ENCODE results near the gene PACS1.
"Not testable (repeated sequence)": the region's sequence is repeated elsewhere in the genome, so short reads cannot be mapped to it uniquely, and the experiment has no call there.

PACS1 gene

DNA sequence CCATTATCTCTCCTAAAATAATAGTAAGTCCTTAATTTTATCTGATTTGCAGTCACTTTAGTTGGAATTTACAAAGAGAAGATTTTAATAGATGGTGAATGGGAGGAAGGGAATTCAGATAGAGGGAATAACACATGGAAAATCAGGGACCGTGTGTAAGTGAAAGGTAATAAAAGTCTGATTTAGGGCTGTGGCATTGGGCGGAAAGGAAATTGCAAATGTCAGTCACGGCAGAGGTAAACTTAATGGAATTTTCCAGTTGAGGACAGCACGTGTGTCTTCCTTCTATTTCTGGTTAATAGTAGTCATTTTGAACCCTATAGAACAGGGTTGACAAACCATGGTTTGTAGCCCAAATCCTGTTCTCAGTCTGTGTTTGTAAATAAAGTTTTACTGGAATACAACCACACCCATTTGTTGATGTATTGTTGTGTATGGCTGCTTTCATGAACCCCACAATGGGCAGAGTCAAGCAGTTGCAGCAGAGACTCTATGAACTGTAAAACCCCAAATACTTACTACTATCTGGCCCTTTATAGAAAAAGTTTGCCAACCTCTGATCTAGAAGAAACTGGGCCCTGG is 34.1 kb downstream of the PACS1 start:
- no peak for TF ChIP-seq POU2F2 (IDR thresholded peaks at IDR 0.05; ENCODE audit: low read depth, low read length)
- TF ChIP-seq TAF1 (IDR thresholded peaks at IDR 0.05; ENCODE audit: low read depth, low read length), result no peak
- no peak for TF ChIP-seq POLR2A (IDR thresholded peaks at IDR 0.05; ENCODE audit: low read depth, low read length)
- no peak for TF ChIP-seq SPI1 (IDR thresholded peaks at IDR 0.05; ENCODE audit: low read depth, low read length)
- TF ChIP-seq PAX5 (IDR thresholded peaks at IDR 0.05; ENCODE audit: insufficient read depth, low read length, severe bottlenecking), result no peak
- TF ChIP-seq POLR2AphosphoS5 (IDR thresholded peaks at IDR 0.05; ENCODE audit: low read depth, low read length), result no peak

DNA sequence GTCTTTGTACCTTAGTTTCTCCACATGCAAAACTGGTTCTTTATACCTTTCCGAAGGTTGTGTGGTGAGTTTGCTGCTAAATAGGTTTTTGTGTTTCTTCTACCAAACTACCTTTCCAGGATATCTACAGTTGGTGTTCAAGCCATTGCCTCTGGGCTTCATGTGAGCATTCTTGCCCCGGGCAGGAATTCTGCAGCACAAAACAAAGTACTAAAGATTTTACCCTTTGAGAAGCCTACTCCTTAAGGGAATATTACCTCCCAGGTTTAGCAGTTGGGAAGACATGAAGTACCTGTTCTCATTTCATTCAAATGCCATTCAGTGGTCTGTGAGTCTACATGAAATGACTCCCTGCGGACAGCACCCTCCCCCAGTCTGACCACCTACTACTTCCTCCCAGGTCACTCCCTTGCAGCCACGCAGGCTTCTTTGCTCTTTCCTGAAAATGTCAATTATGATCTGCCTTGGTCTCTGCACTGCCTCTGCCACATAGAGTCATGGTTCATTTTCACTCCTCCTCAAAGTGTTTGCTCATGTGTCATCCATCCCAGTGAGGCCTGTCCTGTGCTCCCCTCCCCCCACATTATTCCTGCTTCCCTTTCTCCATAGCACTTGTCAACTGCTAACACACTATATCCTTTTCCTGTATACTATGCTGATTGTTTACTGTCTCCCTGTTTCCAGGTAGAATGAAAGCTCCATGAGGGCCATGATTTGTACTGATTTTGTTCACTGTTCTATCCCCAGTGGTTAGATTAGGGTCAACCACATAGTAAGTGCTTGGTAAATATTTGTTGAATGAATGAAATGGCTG is 36.9 kb downstream of the PACS1 start:
- DNase-seq (ENCODE audit: insufficient read length, low spot score) (no peak), FAIRE-seq (peak; percentile 74)
- TF ChIP-seq PAX5 (IDR thresholded peaks at IDR 0.05; ENCODE audit: insufficient read depth, low read length, severe bottlenecking) (no peak), POLR2A (IDR thresholded peaks at IDR 0.05; ENCODE audit: low read depth, low read length) (no peak), POU2F2 (IDR thresholded peaks at IDR 0.05; ENCODE audit: low read depth, low read length) (peak; percentile 66; the same call in 1 of the 2 replicates), SPI1 (IDR thresholded peaks at IDR 0.05; ENCODE audit: low read depth, low read length) (peak; percentile 52; the same call in 1 of the 2 replicates), TAF1 (IDR thresholded peaks at IDR 0.05; ENCODE audit: low read depth, low read length) (no peak), POLR2AphosphoS5 (IDR thresholded peaks at IDR 0.05; ENCODE audit: low read depth, low read length) (no peak)

More for the DNA sequence above, 34.1 kb downstream of the PACS1 start:
- DNase-seq (ENCODE audit: insufficient read length, low spot score), result no peak
- peak; percentile 52 for FAIRE-seq

GRCh38 chr11:66107600-66108510 is 37.8 kb downstream of the PACS1 start:
- DNase-seq (ENCODE audit: insufficient read length, low spot score) (no peak), FAIRE-seq (no peak)
- no peak for TF ChIP-seq POLR2AphosphoS5 (IDR thresholded peaks at IDR 0.05; ENCODE audit: low read depth, low read length)

DNA sequence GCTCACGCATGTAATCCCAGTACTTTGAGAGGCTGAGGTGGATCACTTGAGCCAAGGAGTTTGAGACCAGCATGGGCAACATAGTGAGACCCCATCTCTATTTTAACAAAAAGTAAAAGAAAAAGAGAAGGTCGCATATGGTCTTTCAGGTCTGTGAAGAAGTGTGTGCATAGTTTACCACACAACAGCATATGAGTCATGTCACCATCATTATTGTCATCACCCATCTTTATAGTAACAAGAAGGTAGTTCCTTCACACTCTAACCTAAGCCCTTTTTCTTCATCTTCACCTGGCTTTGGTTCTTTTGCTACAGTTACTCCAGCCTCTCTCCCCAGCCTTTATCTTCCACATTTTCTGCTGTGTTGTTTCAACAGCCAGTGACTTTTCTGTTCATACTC is 39.2 kb downstream of the PACS1 start:
- FAIRE-seq, result no peak
- TF ChIP-seq PAX5 (IDR thresholded peaks at IDR 0.05; ENCODE audit: insufficient read depth, low read length, severe bottlenecking) (no peak), SPI1 (IDR thresholded peaks at IDR 0.05; ENCODE audit: low read depth, low read length) (no peak), POLR2A (IDR thresholded peaks at IDR 0.05; ENCODE audit: low read depth, low read length) (no peak), TAF1 (IDR thresholded peaks at IDR 0.05; ENCODE audit: low read depth, low read length) (no peak), POLR2AphosphoS5 (IDR thresholded peaks at IDR 0.05; ENCODE audit: low read depth, low read length) (no peak), POU2F2 (IDR thresholded peaks at IDR 0.05; ENCODE audit: low read depth, low read length) (no peak)

GRCh38 chr11:66111158-66111557 is 41.1 kb downstream of the PACS1 start:
- no peak for DNase-seq (ENCODE audit: insufficient read length, low spot score)
- FAIRE-seq, result peak; percentile 5
- peak; percentile 59; the same call in 1 of the 2 replicates for TF ChIP-seq SPI1 (IDR thresholded peaks at IDR 0.05; ENCODE audit: low read depth, low read length)
- TF ChIP-seq PAX5 (IDR thresholded peaks at IDR 0.05; ENCODE audit: insufficient read depth, low read length, severe bottlenecking), result no peak

More for the DNA sequence above, 39.2 kb downstream of the PACS1 start:
- DNase-seq (ENCODE audit: insufficient read length, low spot score), result no peak

DNA sequence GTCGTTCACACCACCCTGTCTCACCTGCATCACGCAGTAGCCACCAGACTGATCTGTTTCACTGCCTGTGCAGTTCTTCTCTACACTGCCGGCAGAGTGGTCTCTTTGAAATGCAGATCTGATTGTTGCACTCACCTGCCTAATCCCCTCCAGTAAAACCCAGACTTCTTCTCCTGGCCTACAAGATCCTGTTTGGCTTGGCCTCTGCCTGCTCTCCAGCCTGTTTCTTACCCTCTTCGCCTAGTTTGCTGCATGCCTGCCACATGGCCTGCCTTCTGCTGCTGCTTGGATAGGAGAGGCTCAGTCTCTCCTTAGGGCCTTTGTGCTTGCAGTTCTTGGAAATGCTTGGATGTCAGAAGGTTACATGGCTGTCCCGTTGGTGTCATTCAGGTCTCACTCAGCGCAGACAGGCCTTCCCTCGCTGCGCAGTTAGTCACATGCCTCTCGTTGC is 42.0 kb downstream of the PACS1 start:
- 0 out of 2 replicates have a peak, but pooled peaks have one; percentile 30 for TF ChIP-seq POLR2AphosphoS5 (IDR thresholded peaks at IDR 0.05; ENCODE audit: low read depth, low read length)
- no peak for TF ChIP-seq TAF1 (IDR thresholded peaks at IDR 0.05; ENCODE audit: low read depth, low read length)
- DNase-seq (ENCODE audit: insufficient read length, low spot score) (no peak), FAIRE-seq (peak; percentile 54)

GRCh38 chr11:66112601-66113499 is 42.8 kb downstream of the PACS1 start:
- peak; percentile 28 for FAIRE-seq

GRCh38 chr11:66114957-66115356 is 44.9 kb downstream of the PACS1 start:
- not testable (repeated sequence) for FAIRE-seq

More at GRCh38 chr11:66112601-66113499, 42.8 kb downstream of the PACS1 start:
- TF ChIP-seq SPI1 (IDR thresholded peaks at IDR 0.05; ENCODE audit: low read depth, low read length) (peak; percentile 97), POLR2AphosphoS5 (IDR thresholded peaks at IDR 0.05; ENCODE audit: low read depth, low read length) (no peak), PAX5 (IDR thresholded peaks at IDR 0.05; ENCODE audit: insufficient read depth, low read length, severe bottlenecking) (no peak)
- no peak for DNase-seq (ENCODE audit: insufficient read length, low spot score)

GRCh38 chr11:66115638-66116301 is 45.7 kb downstream of the PACS1 start:
- peak; percentile 73 for FAIRE-seq
- peak; percentile 28 for DNase-seq (ENCODE audit: insufficient read length, low spot score)
- peak; percentile 84 for TF ChIP-seq POU2F2 (IDR thresholded peaks at IDR 0.05; ENCODE audit: low read depth, low read length)
- peak; percentile 32; the same call in 1 of the 2 replicates for TF ChIP-seq POLR2AphosphoS5 (IDR thresholded peaks at IDR 0.05; ENCODE audit: low read depth, low read length)
- TF ChIP-seq SPI1 (IDR thresholded peaks at IDR 0.05; ENCODE audit: low read depth, low read length), result peak; percentile 25; the same call in 1 of the 2 replicates
- no peak for TF ChIP-seq PAX5 (IDR thresholded peaks at IDR 0.05; ENCODE audit: insufficient read depth, low read length, severe bottlenecking)
- TF ChIP-seq POLR2A (IDR thresholded peaks at IDR 0.05; ENCODE audit: low read depth, low read length), result peak; percentile 47; the same call in 1 of the 2 replicates

More at GRCh38 chr11:66114957-66115356, 44.9 kb downstream of the PACS1 start:
- DNase-seq (ENCODE audit: insufficient read length, low spot score), result not testable (repeated sequence)

Measured in GM12891 (cell line).